PFSK-1 (cell line): Measurements from ENCODE around the gene XPNPEP1.

Experiments
- FOXP2 ChIP-seq: optimal IDR thresholded peaks from 2 replicates; pipeline ENCODE3; 2011; ENCODE audit warnings: borderline replicate concordance, control low read depth, inconsistent platforms; ENCODE audit not compliant: insufficient read depth; ENCODE audit errors: extremely low read length, extremely low read depth
- POLR2AphosphoS5 ChIP-seq: IDR thresholded peaks from 2 replicates; pipeline ENCODE4 v1.6.1; 2012; ENCODE audit warnings: low read depth, mild to moderate bottlenecking, control low read depth, low read length, moderate library complexity
- REST ChIP-seq, 2 experiments: IDR thresholded peaks; 2 replicates each; pipeline versions ENCODE4 v1.6.1 to v1.8.0; 2011 to 2012; ENCODE audit warnings: low read depth in 2 of 2, low read length in 2 of 2, control low read depth in 1 of 2, inconsistent platforms in 1 of 2, mild to moderate bottlenecking in 1 of 2, moderate library complexity in 1 of 2; ENCODE audit not compliant: insufficient read depth in 1 of 2
- SIN3A ChIP-seq: IDR thresholded peaks from 2 replicates; pipeline ENCODE4 v1.6.1; 2012; ENCODE audit warnings: mild to moderate bottlenecking, low read length, moderate library complexity, borderline replicate concordance; ENCODE audit not compliant: insufficient read depth
- TAF1 ChIP-seq: IDR thresholded peaks from 2 replicates; pipeline ENCODE4 v1.6.1; 2012; ENCODE audit warnings: low read length, control low read depth, borderline replicate concordance; ENCODE audit not compliant: insufficient read depth

- no peak for TF ChIP-seq TAF1
- TF ChIP-seq FOXP2: no peak
- TF ChIP-seq POLR2AphosphoS5: no peak
- no peak for TF ChIP-seq SIN3A
- no peak for TF ChIP-seq REST (IDR thresholded peaks at IDR 0.05; ENCODE audit: insufficient read depth in 1 of 2, low read depth in 2 of 2, low read length in 2 of 2)
Observed at GRCh38 chr10:109895848-109896247, 27.5 kb downstream of the XPNPEP1 start.
